Parathyroid adenoma (tissue), 2 donors: ENCODE results near the gene RASGRP1.

Experiments used
- H2AFZ ChIP-seq: fragments of 300-600 bp; sonication (generic); one replicate; pipeline ENCODE4 v1.7.0; 2017; ENCODE audit warnings: antibody characterized with exemption, mild to moderate bottlenecking
- H3K27ac ChIP-seq: fragments of 300-600 bp; sonication (generic); one replicate; pipeline ENCODE4 v1.7.0; 2017
- H3K27me3 ChIP-seq: fragments of 300-600 bp; sonication (generic); one replicate; pipeline ENCODE4 v1.7.0; 2017; ENCODE audit warnings: low read length; ENCODE audit not compliant: control insufficient read depth, insufficient read depth
- H3K36me3 ChIP-seq: fragments of 300-600 bp; sonication (generic); one replicate; pipeline ENCODE4 v1.7.0; 2017; ENCODE audit warnings: low read length; ENCODE audit not compliant: control insufficient read depth, insufficient read depth
- H3K4me1 ChIP-seq: fragments of 300-600 bp; sonication (generic); one replicate; pipeline ENCODE4 v1.7.0; 2017; ENCODE audit warnings: control low read depth
- H3K4me2 ChIP-seq: fragments of 300-600 bp; sonication (generic); one replicate; pipeline ENCODE4 v1.7.0; 2017; ENCODE audit warnings: low read length
- H3K4me3 ChIP-seq: fragments of 300-600 bp; sonication (generic); one replicate; pipeline ENCODE4 v1.7.0; 2017; ENCODE audit warnings: low read depth, low read length
- H3K79me2 ChIP-seq: fragments of 300-600 bp; sonication (generic); one replicate; pipeline ENCODE4 v1.7.0; 2017; ENCODE audit warnings: control low read depth
- H3K9ac ChIP-seq: fragments of 300-600 bp; sonication (generic); one replicate; pipeline ENCODE4 v1.7.0; 2017; ENCODE audit warnings: mild to moderate bottlenecking
- H3K9me3 ChIP-seq: fragments of 300-600 bp; sonication (generic); one replicate; pipeline ENCODE4 v1.7.0; 2017; ENCODE audit warnings: low read length; ENCODE audit not compliant: control insufficient read depth
- CTCF ChIP-seq: fragments of 300-600 bp; sonication (generic); IDR thresholded peaks from one replicate; pipeline ENCODE4 v1.7.0; 2017; ENCODE audit warnings: antibody characterized with exemption, mild to moderate bottlenecking
- donor health status: primary hyperparathyroidism.

RASGRP1 gene

GRCh38 chr15:38471974-38472373 lies 92.6 kb downstream of the RASGRP1 start:
- Histone ChIP-seq H3K79me2 (no peaks in the 10 kb centered on the region), H3K27ac (no peak overlapping the region), H3K4me2 (no peak overlapping the region), H3K4me1 (no peaks in the 10 kb centered on the region), H3K27me3 (no peaks in the 10 kb centered on the region), H2AFZ (no peak overlapping the region), H3K36me3 (no peaks in the 10 kb centered on the region), H3K9me3 (no peaks in the 10 kb centered on the region), H3K4me3 (no peak overlapping the region), H3K9ac (no peak overlapping the region)
- TF ChIP-seq CTCF, result no peak

- no peak for TF ChIP-seq CTCF
- Histone ChIP-seq H3K4me1 (no peaks in the 10 kb centered on the region), H2AFZ (no peak overlapping the region), H3K4me3 (no peak overlapping the region), H3K79me2 (no peaks in the 10 kb centered on the region), H3K36me3 (no peaks in the 10 kb centered on the region), H3K9me3 (no peaks in the 10 kb centered on the region), H3K9ac (no peak overlapping the region), H3K27me3 (no peaks in the 10 kb centered on the region), H3K27ac (no peak overlapping the region), H3K4me2 (no peak overlapping the region)
Observed at GRCh38 chr15:38470816-38471215, 93.8 kb downstream of the RASGRP1 start.

- TF ChIP-seq CTCF, result no peak
- no peak overlapping the region for H3K27ac ChIP-seq
- no peaks in the 10 kb centered on the region for H3K79me2 ChIP-seq
- H2AFZ ChIP-seq, result no peak overlapping the region
- no peaks in the 10 kb centered on the region for H3K9me3 ChIP-seq
- no peak overlapping the region for H3K4me2 ChIP-seq
- no peaks in the 10 kb centered on the region for H3K36me3 ChIP-seq
- no peaks in the 10 kb centered on the region for H3K27me3 ChIP-seq
- no peak overlapping the region for H3K9ac ChIP-seq
- no peak overlapping the region for H3K4me3 ChIP-seq
- no peaks in the 10 kb centered on the region for H3K4me1 ChIP-seq
Observed at GRCh38 chr15:38464675-38465074, 99.9 kb downstream of the RASGRP1 start.

- no peak overlapping the region for H3K27ac ChIP-seq
- H3K4me3 ChIP-seq, result no peak overlapping the region
- H2AFZ ChIP-seq, result no peak overlapping the region
- H3K9me3 ChIP-seq, result no peaks in the 10 kb centered on the region
- no peak for TF ChIP-seq CTCF
- no peaks in the 10 kb centered on the region for H3K36me3 ChIP-seq
- no peak overlapping the region for H3K9ac ChIP-seq
- H3K79me2 ChIP-seq, result peaks cover 4% of the 10 kb centered on the region
- H3K27me3 ChIP-seq, result no peaks in the 10 kb centered on the region
- H3K4me1 ChIP-seq, result no peaks in the 10 kb centered on the region
- no peak overlapping the region for H3K4me2 ChIP-seq
Observed at GRCh38 chr15:38463893-38464292, 100.7 kb downstream of the RASGRP1 start.

- no peaks in the 10 kb centered on the region for H3K36me3 ChIP-seq
- no peak overlapping the region for H3K9ac ChIP-seq
- H3K27ac ChIP-seq, result no peak overlapping the region
- no peak overlapping the region for H3K4me3 ChIP-seq
- H3K27me3 ChIP-seq, result no peaks in the 10 kb centered on the region
- H2AFZ ChIP-seq, result no peak overlapping the region
- H3K4me2 ChIP-seq, result no peak overlapping the region
- no peak for TF ChIP-seq CTCF
- H3K79me2 ChIP-seq, result peaks cover 7% of the 10 kb centered on the region
- H3K9me3 ChIP-seq, result no peaks in the 10 kb centered on the region
- H3K4me1 ChIP-seq, result no peaks in the 10 kb centered on the region
Observed at GRCh38 chr15:38461066-38461833, 103.4 kb downstream of the RASGRP1 start.
